ENCODE results near the gene KRT14.
"Not testable (repeated sequence)": the region's sequence is repeated elsewhere in the genome, so short reads cannot be mapped to it uniquely, and the experiment has no call there.

The KRT14 gene

GRCh38 chr17:41579484-41580243, 7.0 kb downstream of the KRT14 start:
- peak; percentile 89 for DNase-seq (ENCODE audit: low spot score)

GRCh38 chr17:41578971-41579370, 7.7 kb downstream of the KRT14 start:
- no peak for DNase-seq (ENCODE audit: low spot score)

- DNase-seq (ENCODE audit: low spot score) = no peak
These were observed 8.2 kb downstream of the KRT14 start for GRCh38 chr17:41578538-41578937.

GRCh38 chr17:41576740-41577139, 10.0 kb downstream of the KRT14 start:
- DNase-seq (ENCODE audit: low spot score) = not testable (repeated sequence)

- no peak for DNase-seq (ENCODE audit: low spot score)
These were observed 11.4 kb downstream of the KRT14 start for GRCh38 chr17:41575336-41575735.

- DNase-seq (ENCODE audit: low spot score) = no peak
These were observed 14.9 kb downstream of the KRT14 start, which contains the start of gene KRT9 for GRCh38 chr17:41571561-41572434. TSS of gene KRT9 (minus strand) at chr17:41572059. CDS start at chr17:41571992, 67 bp downstream.

- no peak for DNase-seq (ENCODE audit: low spot score)
These were observed 19.4 kb downstream of the KRT14 start for GRCh38 chr17:41567317-41567716.

- no peak for DNase-seq (ENCODE audit: low spot score)
These were observed 21.4 kb downstream of the KRT14 start for GRCh38 chr17:41565338-41565737.

- no peak for DNase-seq (ENCODE audit: low spot score)
These were observed 23.0 kb downstream of the KRT14 start for GRCh38 chr17:41563607-41564170.

- DNase-seq (ENCODE audit: low spot score) = no peak
These were observed 25.1 kb downstream of the KRT14 start for GRCh38 chr17:41561554-41561953.

- no peak for DNase-seq (ENCODE audit: low spot score)
These were observed 27.1 kb downstream of the KRT14 start for GRCh38 chr17:41559548-41559947.

- DNase-seq (ENCODE audit: low spot score) = no peak
These were observed 29.8 kb downstream of the KRT14 start for GRCh38 chr17:41556931-41557330.

- DNase-seq (ENCODE audit: low spot score) = no peak
These were observed 30.4 kb downstream of the KRT14 start for GRCh38 chr17:41556306-41556705.

GRCh38 chr17:41555105-41555887, 31.4 kb downstream of the KRT14 start:
- DNase-seq (ENCODE audit: low spot score) = no peak

GRCh38 chr17:41553987-41554680, 32.6 kb downstream of the KRT14 start:
- DNase-seq (ENCODE audit: low spot score) = no peak

- no peak for DNase-seq (ENCODE audit: low spot score)
These were observed 33.5 kb downstream of the KRT14 start for GRCh38 chr17:41553176-41553575.

- DNase-seq (ENCODE audit: low spot score) = no peak
These were observed 34.2 kb downstream of the KRT14 start for GRCh38 chr17:41552455-41552854.

- DNase-seq (ENCODE audit: low spot score) = no peak
These were observed 35.3 kb downstream of the KRT14 start for GRCh38 chr17:41551365-41551764.

GRCh38 chr17:41549596-41550039, 37.1 kb downstream of the KRT14 start:
- no peak for DNase-seq (ENCODE audit: low spot score)

GRCh38 chr17:41548844-41549595, 37.7 kb downstream of the KRT14 start:
- peak; percentile 83 for DNase-seq (ENCODE audit: low spot score)

Measured in HuH-7.5 (cell line).